K562 (cell line): Measurements from ENCODE around the gene CHRNA10. TPM values are rescaled to one million over a fixed set of nuclear protein-coding genes. Genes with fewer than 3 reads are reported as not detected.

ENCODE experiments used
- BDP1 ChIP-seq: IDR thresholded peaks from 3 replicates; pipeline ENCODE4 v1.6.1; 2011; ENCODE audit not compliant: insufficient read length, insufficient read depth
- EP300 ChIP-seq: IDR thresholded peaks from 2 replicates; pipeline ENCODE4 v1.6.1; 2012; ENCODE audit warnings: low read length, improper control_type of control experiment
- HNRNPUL1 ChIP-seq: fragments of 200-400 bp; formaldehyde crosslinking; IDR thresholded peaks from 2 replicates; pipeline ENCODE4 v1.6.1; 2017; ENCODE audit warnings: low read length
- MCM5 ChIP-seq: fragments of 450-650 bp; IDR thresholded peaks from 2 replicates; pipeline ENCODE4 v1.6.1; 2016; ENCODE audit warnings: low read depth
- REST ChIP-seq, 2 experiments: fragments of 450-650 bp; formaldehyde crosslinking in 1 of 2; IDR thresholded peaks; 2 replicates each; pipeline versions ENCODE4 v1.4.0 to v1.6.1; 2014 to 2020; ENCODE audit warnings: mild to moderate bottlenecking in 2 of 2, borderline replicate concordance in 1 of 2, low read depth in 1 of 2
- SLC30A9 ChIP-seq: fragments of 250-450 bp; sonication (Bioruptor Pico); IDR thresholded peaks from 2 replicates; pipeline ENCODE4 v1.8.0; 2022; ENCODE audit warnings: mild to moderate bottlenecking, moderate library complexity
- TGIF2 ChIP-seq: sonication (generic); formaldehyde crosslinking; IDR thresholded peaks from 2 replicates; pipeline ENCODE4 v1.8.1; 2022; ENCODE audit warnings: mild to moderate bottlenecking, missing genetic modification reagents, moderate library complexity
- ZBTB33 ChIP-seq: sonication (generic); formaldehyde crosslinking; IDR thresholded peaks from 2 replicates; pipeline ENCODE4 v1.8.1; 2023; ENCODE audit warnings: mild to moderate bottlenecking, missing genetic modification reagents
- ZNF175 ChIP-seq: fragments of 200-800 bp; sonication (Bioruptor generic); IDR thresholded peaks from 2 replicates; pipeline ENCODE4 v1.6.1; 2016; ENCODE audit warnings: low read depth, mild to moderate bottlenecking, missing genetic modification characterization, missing compliant biosample characterization
- ZNF263 ChIP-seq: sonication (generic); formaldehyde crosslinking; IDR thresholded peaks from 2 replicates; pipeline ENCODE4 v1.8.0; 2022; ENCODE audit warnings: mild to moderate bottlenecking, missing genetic modification reagents, borderline replicate concordance
- ZSCAN32 ChIP-seq: fragments of 450-650 bp; formaldehyde crosslinking; IDR thresholded peaks from 2 replicates; pipeline ENCODE4 v1.4.0; 2020; ENCODE audit warnings: mild to moderate bottlenecking, moderate library complexity
- polyA plus RNA-seq, 8 experiments: library from polyadenylated mRNA; depleted of rRNA in 4 of 8; stranded (reverse) in 5 of 8; unstranded in 3 of 8; fragments of >200 nt; fragmentation: Nextera tagmentation in 2 of 8; fragmentation: Illumina TruSeq in 1 of 8; extraction: Ambion mirVana in 2 of 8; extraction: Trizol in 1 of 8; gene quantifications; 2 replicates each; pipeline versions ENCODE4 v1.2.1 to v1.2.3, GENCODE V29; 2011 to 2014; ENCODE audit warnings: inconsistent platforms in 1 of 8, missing spikeins in 1 of 8
- total RNA-seq, 7 experiments: library from RNA; depleted of rRNA in 6 of 7; stranded (reverse); fragments of >200 nt in 6 of 7; fragmentation: Illumina TruSeq in 2 of 7; extraction: Trizol in 2 of 7; gene quantifications; 2 replicates each; pipeline versions ENCODE4 v1.2.1 to v1.2.3, GENCODE V29; 2011 to 2021; ENCODE audit warnings: low replicate concordance in 1 of 7

CHRNA10 gene
- total and polyA plus RNA-seq, 9 of the 15 experiments (the other 6 are each of a cell fraction or from before 2014, with no cell fraction given) = 0.35 to 1.9 (median 0.81) TPM

DNA sequence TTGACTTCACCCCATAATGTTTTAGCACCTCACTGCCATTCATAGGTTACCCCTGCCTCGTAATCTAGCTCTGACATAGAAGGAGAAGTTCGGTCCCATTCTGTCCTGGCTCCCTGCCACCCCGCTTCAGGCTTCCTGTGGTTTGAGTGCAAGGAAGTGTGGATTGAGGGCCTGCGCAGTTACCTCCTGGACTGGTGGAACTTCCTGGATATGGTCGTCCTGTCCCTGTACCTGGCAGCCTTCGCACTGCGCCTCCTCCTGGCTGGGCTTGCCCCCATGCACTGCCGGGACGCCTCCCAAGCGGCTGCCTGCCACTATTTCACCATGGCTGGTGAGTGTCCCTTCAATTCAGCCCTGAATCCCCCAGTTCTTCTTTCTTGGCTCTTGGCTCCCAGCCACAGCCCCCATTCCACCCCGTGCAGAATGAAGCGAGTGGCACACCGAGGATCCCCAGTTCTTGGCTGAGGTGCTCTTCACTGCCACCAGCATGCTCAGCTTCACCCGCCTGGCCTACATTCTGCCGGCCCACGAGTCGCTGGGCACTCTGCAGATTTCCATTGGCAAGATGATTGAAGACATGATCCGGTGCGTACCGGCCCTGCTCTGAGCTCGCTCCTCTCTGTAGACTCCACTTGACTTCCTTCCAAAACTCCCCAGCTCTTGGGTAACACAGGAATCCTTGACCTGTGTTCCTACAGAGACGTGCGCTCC, 44.8 kb downstream of the CHRNA10 start (continued):
- TF ChIP-seq REST (IDR thresholded peaks at IDR 0.05; ENCODE audit: borderline replicate concordance) (no peak), REST (CRISPR knock-in tag; IDR thresholded peaks at IDR 0.05; ENCODE audit: low read depth) (no peak), EP300 (no peak), SLC30A9 (CRISPR knock-in tag) (no peak), ZNF263 (no peak), ZBTB33 (peak; percentile 25; the same call in 1 of the 2 replicates), BDP1 (no peak), HNRNPUL1 (no peak), TGIF2 (CRISPR knock-in tag) (no peak), ZNF175 (no peak), MCM5 (no peak), ZSCAN32 (CRISPR knock-in tag) (no peak)
